OCI-LY7 (cell line): Measurements from ENCODE around the gene ERCC8. TPM values are rescaled to one million over a fixed set of nuclear protein-coding genes. Genes with fewer than 3 reads are reported as not detected.

Experiments
- BruUV-seq: library from RNA; stranded (reverse); fragments of 400-500 nt; replicated peaks from 2 replicates; lab custom pipeline; 2021; lab: Mats Ljungman, UMichigan
- CTCF ChIA-PET: fragments of 300-600 bp; sonication (Branson Sonifier 250); formaldehyde crosslinking; loops from one replicate; lab custom pipeline; 2022; ENCODE audit warnings: antibody characterized with exemption; ENCODE audit not compliant: unreplicated experiment; lab: Charles Lee
- POLR2A ChIA-PET: fragments of 300-600 bp; sonication (Branson Sonifier 250); formaldehyde crosslinking; loops from one replicate; lab custom pipeline; 2022; ENCODE audit warnings: antibody characterized with exemption; lab: Charles Lee
- DNase-seq: peaks from one replicate; pipeline ENCODE4 v3.0.0-alpha.2; 2015; ENCODE audit warnings: low spot score
- H2AFZ ChIP-seq: fragments of 200-600 bp; sonication (generic), shearing (Covaris generic); 2 replicates; pipeline ENCODE4 v1.6.1; 2014; ENCODE audit warnings: mild to moderate bottlenecking, antibody characterized with exemption, low read length, moderate library complexity
- H3K27ac ChIP-seq: fragments of 200-600 bp; sonication (generic); 2 replicates; pipeline ENCODE4 v1.5.1; 2014; ENCODE audit warnings: mixed run types, low read depth, mild to moderate bottlenecking, moderate library complexity, low read length, inconsistent platforms; ENCODE audit not compliant: poor library complexity, severe bottlenecking
- H3K36me3 ChIP-seq: fragments of 200-600 bp; sonication (generic); 2 replicates; pipeline ENCODE4 v1.6.1; 2014; ENCODE audit warnings: mild to moderate bottlenecking, antibody characterized with exemption, low read length, moderate library complexity, mixed read lengths; ENCODE audit not compliant: insufficient read depth
- H3K4me1 ChIP-seq: fragments of 200-600 bp; sonication (generic); 2 replicates; pipeline ENCODE4 v1.5.1; 2014; ENCODE audit warnings: mild to moderate bottlenecking, low read length; ENCODE audit not compliant: insufficient read depth, poor library complexity, severe bottlenecking
- H3K4me2 ChIP-seq: fragments of 200-600 bp; sonication (generic); 2 replicates; pipeline ENCODE4 v1.6.1; 2014; ENCODE audit warnings: mild to moderate bottlenecking, low read length
- H3K4me3 ChIP-seq: fragments of 200-600 bp; sonication (generic); 2 replicates; pipeline ENCODE4 v1.5.1; 2014; ENCODE audit warnings: mild to moderate bottlenecking, low read depth, low read length; ENCODE audit not compliant: poor library complexity, severe bottlenecking
- H3K79me2 ChIP-seq: fragments of 200-600 bp; sonication (generic); 2 replicates; pipeline ENCODE4 v1.6.1; 2016; ENCODE audit warnings: low read depth, mild to moderate bottlenecking, low read length, moderate library complexity, mixed read lengths; ENCODE audit not compliant: insufficient read depth
- H3K9me2 ChIP-seq: fragments of 200-600 bp; sonication (generic); 2 replicates; pipeline ENCODE4 v1.6.1; 2016; ENCODE audit warnings: mild to moderate bottlenecking, low read length, mixed read lengths; ENCODE audit not compliant: insufficient read depth
- H3K9me3 ChIP-seq: fragments of 200-600 bp; sonication (generic); 2 replicates; pipeline ENCODE4 v1.6.1; 2014; ENCODE audit warnings: mild to moderate bottlenecking, mixed run types, low read length, mixed read lengths
- H4K20me1 ChIP-seq: fragments of 200-600 bp; sonication (generic); 2 replicates; pipeline ENCODE4 v1.6.1; 2014; ENCODE audit warnings: mild to moderate bottlenecking, antibody characterized with exemption, low read length, moderate library complexity, mixed read lengths; ENCODE audit not compliant: insufficient read depth
- EZH2phosphoT487 ChIP-seq: fragments of 200-600 bp; sonication (generic); IDR thresholded peaks from 2 replicates; pipeline ENCODE4 v1.6.1; 2018; ENCODE audit warnings: low read depth, borderline replicate concordance, mild to moderate bottlenecking, mixed run types, antibody characterized with exemption, low read length, moderate library complexity, mixed read lengths
- intact Hi-C: fragments of 100-400 bp; cut with micrococcal nuclease; formaldehyde crosslinking; loops from one replicate; pipeline ENCODE4 v1.10.0; 2022; ENCODE audit not compliant: unreplicated experiment
- total RNA-seq, 2 experiments: library from RNA; depleted of rRNA in 1 of 2; stranded (reverse); fragments of >200 nt in 1 of 2; shearing (Covaris generic) in 1 of 2; gene quantifications; 2 replicates each; pipeline ENCODE4 v1.2.3, GENCODE V29; 2014 to 2022
- TF ChIP-seq, protein P1 (sequence below): fragments of 200-600 bp; sonication (generic); conservative IDR thresholded peaks from 2 replicates; pipeline ENCODE4 v1.5.1; 2014; ENCODE audit warnings: mild to moderate bottlenecking, antibody characterized with exemption, low read length, moderate library complexity, mixed read lengths

Gene ERCC8
- total RNA-seq, 2 experiments from 2014 or later: 11.8 to 17.5 TPM

DNA sequence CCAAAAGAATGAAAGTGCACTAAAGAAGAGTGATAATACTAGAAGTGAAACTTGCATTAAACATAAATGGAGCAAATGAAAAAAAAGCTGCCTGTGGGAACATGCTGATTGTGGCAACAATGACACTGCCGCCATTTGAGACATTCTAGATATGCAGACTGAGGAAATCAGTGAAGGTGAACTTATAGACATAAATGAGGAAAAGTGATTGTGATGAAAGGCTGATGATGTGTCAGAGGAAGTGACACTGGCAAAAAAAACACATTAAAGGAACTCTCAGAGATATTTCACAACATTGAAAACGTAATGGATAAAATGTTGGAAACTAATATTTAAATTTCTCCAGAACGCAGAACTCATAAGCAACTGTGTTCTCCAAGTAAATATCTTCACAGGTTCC is 1.2 kb downstream of the ERCC8 start:
- BruUV-seq: TSS peak; percentile 66
- Histone ChIP-seq H3K27ac (no peak overlapping the region), H3K4me2 (peak overlapping the region; percentile 99), H4K20me1 (no peaks in the 10 kb centered on the region; the same call in 1 of the 2 replicates), H3K4me1 (peaks cover 8% of the 10 kb centered on the region), H2AFZ (no peak overlapping the region), H3K4me3 (peak overlapping the region; percentile 80), H3K9me2 (no peaks in the 10 kb centered on the region), H3K36me3 (peaks cover 22% of the 10 kb centered on the region), H3K9me3 (no peaks in the 10 kb centered on the region), H3K79me2 (peaks cover 56% of the 10 kb centered on the region)
- ChIA-PET CTCF (no interaction called here), POLR2A (interaction anchor here (0.6 to 1.7 kb wide), 4 partner anchors 18 to 408 kb away, joined by 3 to 4 read pairs (median 3); partner anchors contain the start of gene DEPDC1B)
- peak; percentile 18 for DNase-seq
- no peak for TF ChIP-seq EZH2phosphoT487
- TF ChIP-seq, protein P1, sequence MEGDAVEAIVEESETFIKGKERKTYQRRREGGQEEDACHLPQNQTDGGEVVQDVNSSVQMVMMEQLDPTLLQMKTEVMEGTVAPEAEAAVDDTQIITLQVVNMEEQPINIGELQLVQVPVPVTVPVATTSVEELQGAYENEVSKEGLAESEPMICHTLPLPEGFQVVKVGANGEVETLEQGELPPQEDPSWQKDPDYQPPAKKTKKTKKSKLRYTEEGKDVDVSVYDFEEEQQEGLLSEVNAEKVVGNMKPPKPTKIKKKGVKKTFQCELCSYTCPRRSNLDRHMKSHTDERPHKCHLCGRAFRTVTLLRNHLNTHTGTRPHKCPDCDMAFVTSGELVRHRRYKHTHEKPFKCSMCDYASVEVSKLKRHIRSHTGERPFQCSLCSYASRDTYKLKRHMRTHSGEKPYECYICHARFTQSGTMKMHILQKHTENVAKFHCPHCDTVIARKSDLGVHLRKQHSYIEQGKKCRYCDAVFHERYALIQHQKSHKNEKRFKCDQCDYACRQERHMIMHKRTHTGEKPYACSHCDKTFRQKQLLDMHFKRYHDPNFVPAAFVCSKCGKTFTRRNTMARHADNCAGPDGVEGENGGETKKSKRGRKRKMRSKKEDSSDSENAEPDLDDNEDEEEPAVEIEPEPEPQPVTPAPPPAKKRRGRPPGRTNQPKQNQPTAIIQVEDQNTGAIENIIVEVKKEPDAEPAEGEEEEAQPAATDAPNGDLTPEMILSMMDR: no peak
- intact Hi-C loops: loop anchor here (10.0 kb wide), 1 partner anchor 419 kb away; no protein-coding TSS in a partner anchor

DNA sequence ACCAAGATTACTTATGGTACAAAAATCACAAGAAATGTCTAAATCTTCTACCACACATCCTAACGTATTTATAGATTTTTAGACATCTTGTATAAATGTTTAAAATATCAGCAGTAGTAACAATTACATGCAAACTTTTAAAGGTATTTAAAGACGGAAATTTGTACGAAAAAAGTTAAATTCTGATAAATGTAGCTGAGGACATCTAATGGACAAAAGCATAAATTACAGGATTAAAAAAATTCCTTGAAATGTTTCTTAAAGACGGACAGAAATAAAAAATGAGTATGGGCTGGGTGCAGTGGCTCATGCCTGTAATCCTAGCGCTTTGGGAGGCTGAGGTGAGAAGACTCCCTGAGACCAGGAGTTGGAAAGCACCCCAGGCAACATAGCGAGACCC is 15.8 kb downstream of the ERCC8 start:
- Histone ChIP-seq H3K9me3 (no peaks in the 10 kb centered on the region), H4K20me1 (no peaks in the 10 kb centered on the region), H3K4me3 (no peak overlapping the region), H2AFZ (no peak overlapping the region), H3K79me2 (no peaks in the 10 kb centered on the region), H3K9me2 (no peaks in the 10 kb centered on the region), H3K27ac (no peak overlapping the region), H3K4me1 (no peaks in the 10 kb centered on the region), H3K36me3 (peaks cover 36% of the 10 kb centered on the region), H3K4me2 (no peak overlapping the region)
- TF ChIP-seq EZH2phosphoT487: no peak
- TF ChIP-seq, protein P1: peak; percentile 69
- CTCF ChIA-PET: no interaction called here
- BruUV-seq: no TSS peak
- POLR2A ChIA-PET: interaction anchor here (0.5 kb wide), 1 partner anchor 72 kb away, joined by 4 read pairs; no protein-coding TSS in a partner anchor
- no peak for DNase-seq
- intact Hi-C loops: no loop called here

DNA sequence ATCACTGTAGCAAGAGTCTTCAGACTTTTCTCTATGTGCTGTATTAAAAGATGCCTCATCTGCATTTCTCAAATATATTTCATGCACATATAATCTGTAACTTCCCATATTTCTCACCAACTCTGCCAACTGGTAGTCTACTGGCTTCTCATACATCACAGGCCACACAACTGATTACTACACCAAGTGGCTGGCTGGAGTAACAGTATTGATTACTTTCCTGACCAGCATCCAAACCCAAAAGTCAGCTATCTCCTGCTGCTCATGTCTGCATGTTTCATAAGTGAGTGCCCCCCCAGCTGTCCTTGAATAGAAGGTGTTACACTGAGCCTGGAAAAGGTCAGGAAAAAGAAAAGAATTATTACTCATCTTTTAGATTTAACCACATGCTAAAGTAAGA is 17.4 kb downstream of the ERCC8 start:
- intact Hi-C loops: no loop called here
- Histone ChIP-seq H3K27ac (no peak overlapping the region), H4K20me1 (no peaks in the 10 kb centered on the region), H3K36me3 (peaks cover 39% of the 10 kb centered on the region), H3K9me3 (no peaks in the 10 kb centered on the region), H3K4me1 (no peaks in the 10 kb centered on the region), H3K4me3 (no peak overlapping the region), H3K4me2 (no peak overlapping the region), H3K9me2 (no peaks in the 10 kb centered on the region), H2AFZ (no peak overlapping the region), H3K79me2 (no peaks in the 10 kb centered on the region)
- no TSS peak for BruUV-seq
- POLR2A ChIA-PET: interaction anchor here (0.6 to 0.7 kb wide), 2 partner anchors 11 to 13 kb away, joined by 4 read pairs; no protein-coding TSS in a partner anchor
- no peak for TF ChIP-seq EZH2phosphoT487
- TF ChIP-seq, protein P1: no peak
- CTCF ChIA-PET: no interaction called here
- no peak for DNase-seq
